LoVo (cell line): ENCODE data around the gene ASF1A.

Experiments
- DNase-seq: peaks from one replicate; pipeline ENCODE4 v3.0.0-alpha.2; 2016; ENCODE audit warnings: low spot score

ASF1A gene

DNA sequence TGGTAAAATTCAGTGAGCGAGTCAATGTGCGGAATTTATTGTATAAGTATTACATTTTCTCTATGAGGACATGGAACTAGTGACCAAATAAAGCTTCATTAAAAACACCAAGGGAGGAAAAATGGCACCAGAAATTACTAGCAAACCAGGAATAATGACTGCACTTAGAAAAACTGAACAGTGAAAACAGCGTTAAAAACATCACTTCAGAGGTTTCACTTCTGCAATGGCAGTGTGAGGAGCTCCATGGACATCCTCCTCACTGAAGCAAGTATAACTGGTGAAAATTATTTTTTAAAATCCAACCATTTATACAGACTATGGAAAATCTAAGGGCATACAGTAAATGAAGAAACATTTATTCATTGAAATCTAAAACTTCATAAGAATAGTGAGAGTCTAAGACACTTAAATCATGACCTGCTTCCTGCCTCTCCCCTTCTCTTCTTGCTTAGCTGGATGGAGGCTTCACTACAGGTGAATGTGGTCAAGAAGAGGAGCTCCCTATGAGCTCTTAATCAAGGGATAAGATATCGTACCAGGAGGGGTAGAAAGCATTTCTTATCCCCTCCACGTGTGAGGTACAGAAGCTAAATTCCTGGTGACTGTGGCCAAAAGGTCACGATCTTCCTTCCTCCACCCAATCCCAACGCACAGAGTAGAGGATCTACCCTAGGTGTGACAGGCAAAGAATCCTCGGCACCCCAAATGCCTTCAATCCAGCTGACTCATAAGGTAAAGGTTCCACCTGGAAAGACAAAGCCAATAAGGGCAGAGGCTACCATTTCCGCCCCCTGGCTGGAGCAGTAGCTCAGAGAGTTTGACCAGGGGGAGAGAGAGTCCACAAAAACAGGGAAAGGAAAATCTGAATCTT, 12.3 kb upstream of the ASF1A start:
- no peak for DNase-seq

DNA sequence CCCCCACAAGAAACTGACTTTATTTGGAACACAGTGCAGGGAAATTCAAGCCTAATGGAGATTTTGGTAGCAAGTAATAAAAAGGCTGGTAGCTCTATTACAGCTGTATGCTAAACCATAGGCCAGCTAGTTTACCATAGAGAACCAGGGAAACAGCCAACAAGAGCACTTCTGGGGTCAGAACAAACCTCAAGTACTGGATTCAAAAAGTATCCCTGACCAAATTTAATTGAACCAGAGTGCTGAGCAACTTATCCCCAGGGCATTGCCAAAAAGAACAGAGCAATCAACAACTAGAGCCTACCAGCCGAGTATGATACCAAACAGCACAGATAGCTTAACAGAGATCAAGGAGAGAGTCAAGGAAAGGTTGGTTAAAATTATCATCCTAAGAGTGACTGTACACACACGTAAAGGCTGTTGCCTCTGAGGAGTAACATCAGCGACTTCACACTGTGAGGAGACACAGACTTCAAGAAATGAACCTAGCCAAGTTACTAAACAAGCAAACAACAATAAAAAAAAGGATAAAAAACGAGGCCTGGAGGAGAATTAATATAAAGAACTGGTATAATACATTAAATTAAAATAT, 11.5 kb upstream of the ASF1A start:
- no peak for DNase-seq

GRCh38 chr6:118886641-118887040, 7.3 kb upstream of the ASF1A start:
- no peak for DNase-seq

- no peak for DNase-seq
Observed at GRCh38 chr6:118889163-118889562, 4.8 kb upstream of the ASF1A start.

DNA sequence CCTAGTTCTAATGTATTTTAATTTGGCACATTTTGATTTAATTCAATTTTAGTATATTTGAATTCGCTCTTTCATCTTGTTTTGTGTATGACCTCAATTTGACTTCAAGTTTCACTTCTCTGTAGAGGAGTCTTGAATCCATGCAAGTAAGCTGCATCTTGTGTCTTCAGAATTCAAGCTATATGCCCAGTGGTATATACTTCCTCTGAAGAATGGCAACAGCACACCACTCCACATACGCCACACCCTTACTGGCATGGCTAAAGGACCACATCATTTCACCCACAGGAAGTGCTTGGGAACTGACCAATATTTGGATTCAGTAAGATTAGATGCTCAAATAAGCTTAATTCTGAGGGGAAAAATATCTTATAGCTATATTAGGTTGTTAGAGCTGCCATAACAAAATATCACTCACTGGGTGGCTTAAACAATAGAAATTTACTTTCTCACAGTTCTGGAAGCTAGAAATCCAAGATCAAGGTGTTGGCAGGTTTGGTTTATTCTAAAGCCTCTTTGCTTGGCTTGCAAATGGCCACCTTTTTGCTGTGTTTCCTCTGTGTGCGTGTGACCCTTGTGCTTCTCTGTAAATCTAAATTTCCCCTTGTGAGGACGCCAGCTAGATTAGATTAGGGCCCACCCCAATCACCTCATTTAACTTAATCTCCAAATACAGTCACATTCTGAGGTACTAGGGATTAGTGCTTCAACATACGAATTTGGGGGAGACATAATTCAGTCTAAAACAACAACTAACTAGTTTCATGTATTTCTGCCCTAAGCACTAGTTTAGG, 2.8 kb upstream of the ASF1A start:
- no peak for DNase-seq

GRCh38 chr6:118892355-118892991, 1.5 kb upstream of the ASF1A start:
- no peak for DNase-seq

GRCh38 chr6:118893064-118893806, 717 bp upstream of the ASF1A start:
- DNase-seq: peak; percentile 44

- DNase-seq: peak; percentile 37
Observed at GRCh38 chr6:118894425-118895260, 691 bp downstream of the ASF1A start.

GRCh38 chr6:118895261-118895560, 1.3 kb downstream of the ASF1A start:
- DNase-seq: no peak

DNA sequence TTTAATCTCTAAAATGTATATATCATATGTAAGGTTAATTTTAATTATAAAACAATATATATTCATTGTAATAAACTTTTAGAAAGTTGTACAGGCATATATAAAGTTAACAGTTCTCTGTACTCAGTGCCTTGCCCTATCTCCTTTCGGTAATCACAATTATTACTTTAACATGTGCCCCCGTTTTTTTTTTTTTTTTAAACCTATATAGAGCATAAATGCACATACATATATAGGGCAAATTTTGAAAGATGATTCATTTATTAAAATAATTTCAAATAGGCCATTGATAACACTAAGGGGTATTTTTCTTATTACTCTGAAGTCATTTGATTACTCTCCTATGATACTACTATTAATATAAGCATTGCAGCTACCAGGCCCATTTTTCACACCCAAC, 1.9 kb downstream of the ASF1A start:
- DNase-seq: no peak

- DNase-seq: peak; percentile 64
Observed at GRCh38 chr6:118896339-118897136, 2.6 kb downstream of the ASF1A start.

GRCh38 chr6:118897386-118897785, 3.4 kb downstream of the ASF1A start:
- no peak for DNase-seq

DNA sequence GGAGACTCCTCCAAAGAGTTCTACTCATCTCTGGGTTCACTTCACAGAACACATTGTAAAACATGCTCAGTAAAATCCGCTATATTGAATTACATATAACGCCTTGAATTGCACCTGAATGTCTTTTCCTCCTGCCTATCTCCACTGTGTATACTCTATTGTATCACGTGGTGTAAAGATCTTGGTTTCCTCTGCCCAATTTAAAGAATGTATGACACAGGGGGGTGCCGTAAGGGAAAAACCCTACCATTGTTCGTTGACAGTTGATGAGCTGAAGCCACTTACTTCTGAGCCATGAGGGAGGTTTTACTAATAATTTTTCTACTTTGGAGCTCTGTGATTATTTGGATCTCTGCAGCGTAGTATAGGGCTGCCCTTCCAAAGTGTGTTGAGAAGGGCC, 6.0 kb downstream of the ASF1A start:
- DNase-seq: no peak

GRCh38 chr6:118902726-118903125, 8.8 kb downstream of the ASF1A start:
- DNase-seq: no peak

DNA sequence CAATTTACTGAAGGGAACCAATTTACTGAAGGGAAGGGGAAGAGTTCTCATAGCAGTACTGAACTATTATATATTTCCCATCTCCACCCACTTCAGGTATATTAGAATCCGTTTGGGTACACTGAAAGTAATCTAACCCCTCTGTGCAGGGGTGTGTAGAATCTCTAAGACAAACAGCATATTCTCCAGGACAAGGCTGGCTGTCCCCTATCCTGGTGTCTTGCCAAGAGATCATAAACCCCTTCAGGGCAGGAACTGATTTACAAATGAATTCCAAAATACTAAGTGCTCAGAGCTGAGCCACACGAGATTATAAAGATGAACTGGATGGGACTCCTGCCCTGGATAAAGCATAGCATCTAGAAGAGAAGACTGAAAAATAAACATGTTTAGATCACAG, 9.2 kb downstream of the ASF1A start:
- no peak for DNase-seq

DNA sequence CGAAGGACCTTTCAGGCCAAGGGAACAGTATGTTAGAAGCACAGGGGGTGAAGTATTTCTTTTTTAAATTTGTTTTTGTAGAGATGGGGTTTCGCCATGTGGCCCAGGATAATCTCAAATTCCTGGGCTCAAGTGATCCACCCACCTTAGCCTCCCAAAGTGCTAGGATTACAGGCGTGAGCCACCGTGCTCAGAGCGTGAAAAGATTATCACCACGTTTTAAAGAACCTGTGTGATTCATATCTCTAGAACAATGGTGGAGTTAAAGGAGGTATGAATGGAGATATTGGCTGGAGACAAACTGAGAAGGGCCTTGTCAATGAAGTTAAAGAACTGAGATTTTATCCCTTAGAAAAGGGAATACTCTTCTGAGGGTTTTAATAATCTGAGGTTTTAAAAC, 9.7 kb downstream of the ASF1A start:
- no peak for DNase-seq

DNA sequence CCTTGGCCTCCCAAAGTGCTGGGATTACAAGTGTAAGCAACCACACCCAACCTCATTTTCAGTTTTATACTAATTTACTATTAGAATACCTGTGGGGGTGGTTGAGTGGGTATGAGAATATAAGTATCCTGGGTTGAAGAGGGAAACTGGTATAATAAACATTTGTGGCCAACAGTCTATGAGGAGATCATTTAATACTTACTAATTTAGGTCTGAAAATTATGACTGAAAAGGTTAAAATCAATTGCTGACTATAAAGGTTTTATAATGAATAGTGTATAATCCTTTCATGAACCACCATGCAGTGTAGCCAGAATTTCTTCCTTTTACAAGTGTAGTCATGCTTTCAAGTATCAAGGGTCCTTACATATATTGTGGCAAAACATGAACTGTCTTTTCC, 11.1 kb downstream of the ASF1A start:
- DNase-seq: no peak

- no peak for DNase-seq
Observed at GRCh38 chr6:118905851-118906250, 11.9 kb downstream of the ASF1A start.

DNA sequence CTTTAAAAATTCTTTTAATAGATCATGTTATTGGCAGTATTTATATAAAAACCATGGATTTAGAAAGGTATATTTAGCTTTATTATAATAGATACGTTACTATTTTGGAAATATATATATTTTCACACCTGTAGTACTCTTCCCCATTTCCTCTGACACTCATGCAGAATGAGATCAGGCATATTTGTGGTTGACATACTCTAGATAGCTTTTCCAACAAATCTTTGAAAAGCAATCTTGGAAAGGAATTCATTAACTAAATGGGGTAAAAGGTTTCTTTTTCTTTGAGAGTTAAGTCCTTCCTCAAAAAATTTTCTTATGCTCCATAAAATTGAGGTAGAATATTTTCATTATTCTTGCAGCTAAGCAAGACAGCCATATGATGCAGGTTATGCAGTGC, 14.5 kb downstream of the ASF1A start:
- DNase-seq: no peak

DNA sequence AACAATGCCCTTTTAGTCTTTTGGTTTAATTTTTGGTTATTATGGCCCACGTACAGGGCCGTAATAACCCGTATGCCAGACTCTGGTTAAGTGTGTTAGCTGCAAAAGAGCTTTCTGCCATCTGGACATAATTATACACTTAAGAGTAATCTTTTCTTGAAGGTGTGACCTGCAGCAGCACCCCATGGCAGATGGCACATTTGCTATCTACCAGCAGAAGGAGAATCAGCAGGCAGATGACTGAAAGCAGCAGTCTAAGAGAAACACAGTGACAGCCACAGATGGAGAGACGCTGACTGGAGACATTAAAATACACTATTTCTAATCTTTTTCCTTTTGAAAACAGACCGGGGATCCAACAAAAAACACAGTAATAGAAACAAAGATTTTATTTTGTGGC, 18.7 kb downstream of the ASF1A start:
- no peak for DNase-seq
